ENCODE data around the gene CEP170B. TPM values are rescaled to one million over a fixed set of nuclear protein-coding genes. Genes with fewer than 3 reads are reported as not detected.

CEP170B gene
- total RNA-seq, 4 donors from 2014 or later: 42.1 to 112 (median 83.8) TPM

GRCh38 chr14:104871656-104872468, 6.8 kb downstream of the CEP170B start:
- peak in 1 of 3 donors; percentile 40 for DNase-seq
- no peaks in the 10 kb centered on the region for H3K27me3 ChIP-seq
- H3K27ac ChIP-seq: no peak overlapping the region
- TF ChIP-seq POLR2A (IDR thresholded peaks at IDR 0.05) (no peak), CTCF (IDR thresholded peaks at IDR 0.05) (no peak)
- H3K9me3 ChIP-seq: no peaks in the 10 kb centered on the region
- H3K4me1 ChIP-seq: peaks cover 0 to 12% (median 0%) of the 10 kb centered on the region in 4 donors
- peaks cover 0 to 6% (median 0%) of the 10 kb centered on the region in 3 donors for H3K36me3 ChIP-seq
- no peak overlapping the region for H3K4me3 ChIP-seq

- no peak for DNase-seq
- H3K36me3 ChIP-seq: peaks cover 0 to 9% (median 0%) of the 10 kb centered on the region in 3 donors
- no peaks in the 10 kb centered on the region for H3K9me3 ChIP-seq
- TF ChIP-seq POLR2A (IDR thresholded peaks at IDR 0.05) (no peak), CTCF (IDR thresholded peaks at IDR 0.05) (no peak)
- H3K27ac ChIP-seq: no peak overlapping the region
- no peak overlapping the region for H3K4me3 ChIP-seq
- H3K27me3 ChIP-seq: no peaks in the 10 kb centered on the region
- peaks cover 0 to 3% (median 0%) of the 10 kb centered on the region in 4 donors for H3K4me1 ChIP-seq
Observed at GRCh38 chr14:104872469-104873341, 7.6 kb downstream of the CEP170B start.

- no peak for DNase-seq
- Histone ChIP-seq H3K4me3 (no peak overlapping the region), H3K27ac (no peak overlapping the region), H3K27me3 (no peaks in the 10 kb centered on the region), H3K36me3 (peaks cover 0 to 13% (median 0%) of the 10 kb centered on the region in 3 donors), H3K9me3 (no peaks in the 10 kb centered on the region), H3K4me1 (no peaks in the 10 kb centered on the region)
- no peak for TF ChIP-seq POLR2A (IDR thresholded peaks at IDR 0.05)
- TF ChIP-seq CTCF (IDR thresholded peaks at IDR 0.05): no peak
Observed at GRCh38 chr14:104873380-104874055, 8.4 kb downstream of the CEP170B start.

GRCh38 chr14:104874110-104874531, 9.1 kb downstream of the CEP170B start:
- Histone ChIP-seq H3K9me3 (no peaks in the 10 kb centered on the region), H3K36me3 (peaks cover 0 to 16% (median 0%) of the 10 kb centered on the region in 3 donors), H3K27ac (no peak overlapping the region), H3K4me1 (no peaks in the 10 kb centered on the region), H3K4me3 (no peak overlapping the region), H3K27me3 (no peaks in the 10 kb centered on the region)
- no peak for DNase-seq
- TF ChIP-seq CTCF (IDR thresholded peaks at IDR 0.05) (no peak), POLR2A (IDR thresholded peaks at IDR 0.05) (no peak)
